T-helper 22 cell (primary cell): ENCODE results near the gene FAM236B.
"Not testable (repeated sequence)": the region's sequence is repeated elsewhere in the genome, so short reads cannot be mapped to it uniquely, and the experiment has no call there.

Source experiments
- DNase-seq: peaks from one replicate; pipeline ENCODE4 v3.0.0-alpha.2; 2020; ENCODE audit warnings: low read depth

The FAM236B gene

GRCh38 chrX:72782560-72782959, at the start of gene FAM236B:
FAM236B (minus strand) TSS chrX:72782660; CDS start chrX:72782560, 100 bp downstream.
- DNase-seq, result not testable (repeated sequence)

GRCh38 chrX:72830701-72831100, 48.2 kb upstream of the FAM236B start:
- not testable (repeated sequence) for DNase-seq

DNA sequence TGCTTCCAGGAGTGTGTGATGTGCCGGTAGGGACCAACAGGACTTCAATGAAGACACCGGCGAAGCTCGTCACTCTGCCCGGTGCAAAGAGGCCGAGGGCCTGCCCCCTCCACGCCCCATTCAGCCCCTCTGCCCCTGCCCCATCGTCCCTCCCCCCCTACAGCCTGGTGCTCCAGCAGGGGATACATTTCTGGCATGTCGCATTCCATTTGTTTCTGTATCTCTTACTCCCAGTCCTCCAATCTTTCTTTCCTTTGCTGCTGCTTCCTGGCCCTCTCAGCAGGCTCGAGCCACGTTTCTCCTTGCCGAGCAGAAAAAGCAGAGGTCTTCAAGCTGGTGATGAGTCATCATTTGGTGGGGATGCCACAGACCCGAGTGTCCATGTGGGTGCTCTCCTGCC, 25.6 kb upstream of the FAM236B start, which contains the start of gene FAM236D:
TSS of gene FAM236D (minus strand) at position 101 of the 400 bp plus-strand sequence. CDS start at position 1, 100 bp downstream.
- DNase-seq, result not testable (repeated sequence)

DNA sequence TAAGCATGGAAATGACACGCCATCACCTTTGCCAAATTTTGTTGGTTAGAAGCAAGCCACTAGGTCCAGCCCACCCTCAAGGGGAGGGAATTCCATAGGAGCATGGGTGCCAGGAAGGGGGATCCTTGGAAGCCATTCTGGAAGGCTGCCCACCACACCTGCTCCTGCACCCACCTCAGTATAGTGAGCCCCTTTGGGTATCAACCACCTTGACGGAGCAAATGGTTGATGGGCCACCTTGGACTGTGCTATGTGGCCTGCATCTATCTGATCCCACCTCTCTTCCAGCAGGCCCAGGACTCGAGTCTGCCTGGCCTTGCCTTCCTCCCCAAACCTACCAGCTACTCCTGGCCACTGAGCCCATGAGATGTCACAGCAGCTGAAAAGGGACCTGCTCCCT, 7.9 kb upstream of the FAM236B start:
- not testable (repeated sequence) for DNase-seq

DNA sequence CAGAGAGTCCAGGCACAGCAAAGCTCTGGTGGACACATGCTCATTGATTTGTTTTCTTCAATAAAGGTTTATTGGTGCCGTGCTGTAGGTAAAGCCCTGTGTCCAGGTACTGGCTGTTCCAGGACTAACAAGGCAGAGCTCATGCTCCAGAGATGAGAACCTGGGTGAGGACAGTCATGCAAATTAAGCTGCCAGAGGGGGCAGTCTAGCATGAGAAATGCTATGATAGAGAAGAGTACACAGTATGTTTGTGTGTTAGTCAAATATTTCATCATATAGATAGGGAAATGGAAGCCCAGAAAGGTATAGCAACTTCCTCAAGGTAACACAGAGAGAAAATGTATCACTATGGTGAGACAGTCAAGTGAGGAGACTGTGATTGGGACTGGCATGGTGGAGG, 5.7 kb upstream of the FAM236B start:
- DNase-seq, result not testable (repeated sequence)

- DNase-seq, result not testable (repeated sequence)
Observed at GRCh38 chrX:72783964-72784363, 1.5 kb upstream of the FAM236B start.

DNA sequence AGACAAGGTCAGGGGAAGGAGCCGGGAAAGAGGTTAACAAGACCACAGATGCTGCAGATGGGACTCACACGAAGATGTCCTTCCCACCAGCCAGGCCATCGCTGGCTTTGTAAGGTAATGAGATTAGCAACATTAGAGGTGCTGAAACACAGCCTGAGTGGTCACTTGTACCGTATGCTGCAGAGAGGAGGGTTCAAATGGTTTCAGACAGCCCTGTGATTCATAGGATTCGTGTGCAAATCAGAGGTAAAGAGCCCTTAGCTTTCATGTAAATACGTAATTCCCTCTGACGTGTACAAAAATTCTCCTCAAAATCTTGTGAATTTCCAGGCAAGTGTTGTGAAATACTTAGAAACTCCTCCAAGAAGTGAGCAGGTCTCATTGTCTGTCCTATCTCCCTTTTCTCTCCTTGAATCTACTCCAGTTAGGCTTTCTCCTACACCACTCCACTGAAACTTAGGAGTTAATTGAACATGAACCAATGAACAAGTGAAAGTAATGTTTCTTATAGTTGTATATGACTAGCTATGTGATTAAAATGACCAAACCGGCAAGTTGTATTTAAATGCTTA, 991 bp upstream of the FAM236B start:
- DNase-seq, result not testable (repeated sequence)

GRCh38 chrX:72778146-72778545, 4.3 kb downstream of the FAM236B start:
- DNase-seq, result not testable (repeated sequence)

DNA sequence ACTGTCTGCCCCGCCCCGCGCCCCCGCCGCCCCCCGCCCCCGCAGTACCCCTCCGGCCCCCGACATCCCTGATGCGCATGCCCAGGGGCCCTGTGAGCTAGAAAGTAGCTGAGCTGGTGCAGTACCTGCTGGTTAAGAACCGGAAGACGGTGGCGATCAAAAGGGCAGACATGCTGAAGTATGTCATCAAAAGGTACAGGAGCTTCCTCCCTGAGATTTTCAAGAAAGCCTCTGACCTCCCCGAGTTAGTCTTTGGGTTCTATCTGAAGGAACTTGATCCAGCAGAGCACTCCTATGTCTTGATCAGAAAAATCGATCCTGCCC, 5.0 kb downstream of the FAM236B start:
- not testable (repeated sequence) for DNase-seq

GRCh38 chrX:72776653-72777466, 5.6 kb downstream of the FAM236B start, which contains the start of gene DMRTC1B:
DMRTC1B (plus strand) TSS chrX:72776890; CDS start chrX:72845136, 68,246 bp downstream.
- not testable (repeated sequence) for DNase-seq

DNA sequence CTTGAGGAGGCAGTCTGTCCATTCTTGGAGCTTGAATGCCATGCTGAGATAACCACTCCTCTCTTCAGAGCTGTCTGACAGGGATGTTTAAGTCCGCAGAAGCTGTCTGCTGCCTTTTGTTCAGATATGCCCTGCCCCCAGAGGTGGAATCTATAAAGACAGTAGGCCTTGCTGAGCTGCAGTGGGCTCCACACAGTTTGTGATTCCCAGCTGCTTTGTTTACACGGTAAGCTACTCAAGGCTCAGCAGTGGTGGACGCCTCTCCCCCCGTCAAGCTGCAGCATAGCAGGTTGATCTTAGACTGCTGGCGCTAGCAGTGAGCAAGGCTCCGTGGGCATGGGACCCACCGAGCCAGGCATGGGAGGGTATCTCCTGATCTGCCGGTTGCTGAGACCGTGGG, 22.0 kb downstream of the FAM236B start:
- DNase-seq, result not testable (repeated sequence)

- DNase-seq, result not testable (repeated sequence)
Observed at GRCh38 chrX:72748545-72748944, 33.9 kb downstream of the FAM236B start.

DNA sequence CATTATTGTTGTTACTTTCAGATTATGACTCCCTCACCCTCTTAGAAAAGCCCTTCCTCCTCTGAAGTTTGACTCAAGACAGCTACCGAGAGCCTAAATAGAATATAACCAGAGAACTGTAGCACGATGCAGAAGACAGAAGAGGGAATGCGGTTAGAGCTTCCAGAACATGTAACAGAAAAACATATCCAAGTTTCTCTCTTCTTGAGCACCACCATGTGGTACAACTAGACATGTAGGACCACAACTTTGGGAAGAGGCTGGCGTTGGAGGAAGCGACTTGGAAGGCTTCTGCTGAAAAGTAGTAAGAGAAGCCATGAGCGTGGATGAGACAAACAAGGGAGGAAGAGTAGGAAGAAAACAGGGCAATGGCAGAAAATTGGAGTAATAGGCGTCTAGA, 36.9 kb downstream of the FAM236B start:
- DNase-seq, result not testable (repeated sequence)

DNA sequence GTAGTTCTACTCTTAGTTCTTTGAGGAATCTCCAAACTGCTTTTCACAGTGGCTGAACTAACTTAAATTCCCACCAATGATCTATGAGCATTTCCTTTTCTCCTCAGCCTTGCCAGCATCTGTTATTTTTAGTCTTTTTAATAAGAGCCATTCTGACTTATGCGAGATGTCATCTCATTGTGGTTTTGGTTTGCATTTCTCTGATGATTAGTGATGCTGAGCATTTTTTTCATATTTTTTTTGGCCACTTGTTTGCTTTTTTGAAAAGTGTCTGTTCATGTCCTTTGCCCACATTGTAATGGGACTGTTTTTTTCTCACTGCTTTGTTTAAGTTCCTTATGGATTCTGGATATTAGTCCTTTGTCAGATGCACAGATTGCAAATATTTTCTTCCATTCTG, 46.9 kb downstream of the FAM236B start:
- DNase-seq, result no peak

DNA sequence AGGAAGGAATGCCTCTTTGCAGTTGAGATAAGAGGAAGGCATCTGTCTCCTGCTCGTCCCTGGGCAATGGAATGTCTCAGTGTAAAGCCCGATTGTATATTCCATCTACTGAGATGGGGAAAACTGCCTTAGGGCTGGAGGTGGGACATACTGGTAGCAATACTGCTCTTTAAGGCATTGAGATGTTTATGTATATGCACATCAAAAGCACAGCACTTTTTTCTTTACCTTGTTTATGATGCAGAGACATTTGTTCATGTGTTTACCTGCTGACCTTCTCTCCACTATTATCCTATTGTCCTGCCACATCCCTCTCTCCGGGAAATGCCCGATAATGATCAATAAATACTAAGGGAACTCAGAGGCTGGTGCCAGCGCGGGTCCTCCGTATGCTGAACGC, 48.8 kb downstream of the FAM236B start:
- DNase-seq, result not testable (repeated sequence)
